Progenitor cell of endocrine pancreas (in vitro differentiated cells): ENCODE results near the gene FXYD4. TPM values are rescaled to one million over a fixed set of nuclear protein-coding genes. Genes with fewer than 3 reads are reported as not detected.

Experiments
- DNase-seq: peaks from one replicate; pipeline ENCODE4 v3.0.0; 2021; ENCODE audit warnings: low spot score; ENCODE audit not compliant: unreplicated experiment
- H3K27ac Mint-ChIP-seq: 2 replicates; pipeline ENCODE4 v1.8.0; 2021; ENCODE audit warnings: mild to moderate bottlenecking, moderate library complexity, mixed read lengths
- H3K27me3 Mint-ChIP-seq: 2 replicates; pipeline ENCODE4 v1.8.0; 2021; ENCODE audit warnings: mixed read lengths
- H3K36me3 Mint-ChIP-seq: 2 replicates; pipeline ENCODE4 v1.8.0; 2022; ENCODE audit warnings: mixed read lengths; ENCODE audit not compliant: insufficient read depth
- H3K4me1 Mint-ChIP-seq: 2 replicates; pipeline ENCODE4 v1.8.0; 2021; ENCODE audit warnings: low read depth, mixed read lengths
- H3K4me3 Mint-ChIP-seq: 2 replicates; pipeline ENCODE4 v1.8.0; 2021; ENCODE audit warnings: low read depth, mild to moderate bottlenecking, moderate library complexity, mixed read lengths
- H3K9me3 Mint-ChIP-seq: 2 replicates; pipeline ENCODE4 v1.8.0; 2021; ENCODE audit warnings: low read depth, mixed read lengths
- CTCF ChIP-seq: fragments of 200-600 bp; sonication (generic); IDR thresholded peaks from one replicate; pipeline ENCODE4 v1.5.0; 2021; ENCODE audit warnings: antibody characterized with exemption, mild to moderate bottlenecking; ENCODE audit not compliant: unreplicated experiment
- total RNA-seq: library from RNA; stranded (reverse); gene quantifications from 2 replicates; pipeline ENCODE4 v1.2.1, GENCODE V29; 2021

Gene FXYD4
- total RNA-seq, 1 donor from 2014 or later: not detected

- TF ChIP-seq CTCF: no peak
- Mint-ChIP-seq H3K27ac (no peak overlapping the region), H3K36me3 (peaks cover 34% of the 10 kb centered on the region), H3K27me3 (no peaks in the 10 kb centered on the region), H3K4me1 (peaks cover 45% of the 10 kb centered on the region), H3K4me3 (no peak overlapping the region), H3K9me3 (no peaks in the 10 kb centered on the region)
- DNase-seq: no peak
These were observed 22.3 kb downstream of the FXYD4 start for GRCh38 chr10:43393606-43394360.

- Mint-ChIP-seq H3K4me3 (peak overlapping the region; percentile 94), H3K4me1 (peaks cover 47% of the 10 kb centered on the region), H3K9me3 (no peaks in the 10 kb centered on the region), H3K27ac (peak overlapping the region; percentile 100), H3K27me3 (no peaks in the 10 kb centered on the region), H3K36me3 (peaks cover 34% of the 10 kb centered on the region)
- DNase-seq: no peak
- no peak for TF ChIP-seq CTCF
These were observed 23.4 kb downstream of the FXYD4 start for GRCh38 chr10:43394868-43395267.

- H3K27ac Mint-ChIP-seq: peak overlapping the region; percentile 100
- DNase-seq: no peak
- no peaks in the 10 kb centered on the region for H3K27me3 Mint-ChIP-seq
- H3K4me1 Mint-ChIP-seq: peaks cover 42% of the 10 kb centered on the region
- TF ChIP-seq CTCF: no peak
- H3K36me3 Mint-ChIP-seq: peaks cover 28% of the 10 kb centered on the region
- H3K4me3 Mint-ChIP-seq: peak overlapping the region; percentile 94
- no peaks in the 10 kb centered on the region for H3K9me3 Mint-ChIP-seq
These were observed 24.2 kb downstream of the FXYD4 start for GRCh38 chr10:43395571-43396060.

- no peaks in the 10 kb centered on the region for H3K27me3 Mint-ChIP-seq
- peak; percentile 64 for DNase-seq
- TF ChIP-seq CTCF: no peak
- H3K4me3 Mint-ChIP-seq: peak overlapping the region; percentile 94
- peaks cover 42% of the 10 kb centered on the region for H3K4me1 Mint-ChIP-seq
- no peaks in the 10 kb centered on the region for H3K9me3 Mint-ChIP-seq
- peak overlapping the region; percentile 100 for H3K27ac Mint-ChIP-seq
- peaks cover 23% of the 10 kb centered on the region for H3K36me3 Mint-ChIP-seq
These were observed 24.9 kb downstream of the FXYD4 start for GRCh38 chr10:43396061-43396927.

- H3K4me1 Mint-ChIP-seq: peaks cover 44% of the 10 kb centered on the region
- H3K27me3 Mint-ChIP-seq: no peaks in the 10 kb centered on the region
- H3K9me3 Mint-ChIP-seq: no peaks in the 10 kb centered on the region
- H3K27ac Mint-ChIP-seq: peak overlapping the region; percentile 99
- peak; percentile 75 for DNase-seq
- H3K4me3 Mint-ChIP-seq: peak overlapping the region; percentile 93
- peaks cover 17% of the 10 kb centered on the region for H3K36me3 Mint-ChIP-seq
- no peak for TF ChIP-seq CTCF
These were observed 25.6 kb downstream of the FXYD4 start for GRCh38 chr10:43396928-43397624.
